Mesodermal cell (in vitro differentiated cells): Measurements from ENCODE around the gene TBC1D3D. TPM values are rescaled to one million over a fixed set of nuclear protein-coding genes. Genes with fewer than 3 reads are reported as not detected.
"Not testable (repeated sequence)": the region's sequence is repeated elsewhere in the genome, so short reads cannot be mapped to it uniquely, and the experiment has no call there.

Experiments
- H3K27ac ChIP-seq: 2 replicates; pipeline ENCODE4 v1.7.0; 2013; ENCODE audit warnings: mild to moderate bottlenecking, low read depth, low read length, moderate library complexity; ENCODE audit not compliant: severe bottlenecking
- H3K36me3 ChIP-seq: 2 replicates; pipeline ENCODE4 v1.7.1; 2013; ENCODE audit warnings: mild to moderate bottlenecking, low read length, moderate library complexity; ENCODE audit not compliant: control insufficient read depth, insufficient read depth
- H3K4me1 ChIP-seq: one replicate; pipeline ENCODE4 v1.7.1; 2013; ENCODE audit warnings: mild to moderate bottlenecking, low read length; ENCODE audit not compliant: insufficient read depth, control insufficient read depth, poor library complexity, severe bottlenecking
- H3K4me3 ChIP-seq: 2 replicates; pipeline ENCODE4 v1.7.0; 2013; ENCODE audit warnings: low read length, control low read depth, mild to moderate bottlenecking; ENCODE audit not compliant: insufficient read depth, poor library complexity, severe bottlenecking; ENCODE audit errors: extremely low read depth
- H3K9me3 ChIP-seq: 2 replicates; pipeline ENCODE4 v1.7.1; 2013; ENCODE audit warnings: mild to moderate bottlenecking, low read length, moderate library complexity; ENCODE audit not compliant: control insufficient read depth
- WGBS, 2 experiments: methylation state at CpG; one replicate each; pipeline ENCODE4 v1.1.5; 2013; ENCODE audit warnings: missing lambda C conversion rate in 2 of 2; ENCODE audit not compliant: insufficient coverage in 2 of 2; 5-methylcytosine and 5-hydroxymethylcytosine counted together
- polyA plus RNA-seq, 2 experiments: library from polyadenylated mRNA; stranded (reverse); fragments of 50-300 nt; gene quantifications; one replicate each; pipeline ENCODE4 v1.2.3, GENCODE V29; 2013

The TBC1D3D gene
- not detected for polyA plus RNA-seq (2013, experiment 1 of 2)
- polyA plus RNA-seq (2013, experiment 2 of 2): 0.25 TPM

DNA sequence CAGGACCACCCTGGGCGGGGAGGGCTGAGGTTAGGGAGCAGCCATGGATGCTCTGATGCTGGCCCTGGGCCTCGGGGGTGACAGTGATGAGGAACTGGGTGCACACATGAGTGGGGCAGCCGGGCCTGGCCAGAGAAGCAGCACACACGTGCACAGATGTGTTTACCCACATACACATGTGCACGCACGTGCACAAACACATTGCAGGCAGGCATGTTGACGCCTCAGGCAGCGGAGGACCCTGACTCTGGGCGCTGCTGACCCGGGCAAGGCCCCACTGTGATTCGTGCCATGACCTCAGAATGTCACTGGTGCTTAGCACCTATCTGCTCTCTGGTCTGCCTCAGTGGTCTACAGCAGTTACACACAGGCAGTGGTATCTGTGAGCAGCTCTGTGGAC, at the start of gene TBC1D3D:
TBC1D3D (plus strand) TSS at position 301 of the 400 bp plus-strand sequence. CDS start 1,585 bp downstream, outside the sequence.
- not testable (repeated sequence) for H3K9me3 ChIP-seq, H3K4me1 ChIP-seq, H3K36me3 ChIP-seq, H3K4me3 ChIP-seq, H3K27ac ChIP-seq
- WGBS, 2 experiments: no CpG with 5 or more reads among the region's 11 CpGs

- not testable (repeated sequence) for H3K4me1 ChIP-seq, H3K27ac ChIP-seq, H3K4me3 ChIP-seq, H3K36me3 ChIP-seq, H3K9me3 ChIP-seq
- no CpG with 5 or more reads among the region's 11 CpGs for WGBS, 2 experiments
Measured at GRCh38 chr17:37988960-37989359, 14.8 kb upstream of the TBC1D3D start, which contains the start of gene TBC1D3L. Gene TBC1D3L, minus strand, starts transcription at chr17:37989060. Its CDS starts 1,540 bp downstream, at chr17:37987520.
